ENCODE results near the gene CCL28. TPM values are rescaled to one million over a fixed set of nuclear protein-coding genes. Genes with fewer than 3 reads are reported as not detected.
"Not testable (repeated sequence)": the region's sequence is repeated elsewhere in the genome, so short reads cannot be mapped to it uniquely, and the experiment has no call there.

CCL28 gene
- 1 to 10 TPM; 1.9 to 2.7 (median 2.4) TPM for polyA plus RNA-seq

- 59 to 80% (median 79%) methylated on average over 6 of the region's 6 CpGs for WGBS, 3 donors
- no peak within 1 kb of the TSS for H3K27ac ChIP-seq (ENCODE audit: low read depth, low read length)
Observed at GRCh38 chr5:43412156-43412555, at the start of gene CCL28. TSS of gene CCL28 (minus strand) at chr5:43412391. CDS start at chr5:43412316, 75 bp downstream.

GRCh38 chr5:43461066-43461465, 48.9 kb upstream of the CCL28 start:
- WGBS, 3 donors = 91 to 100% (median 96%) methylated on average over 1 of the region's 1 CpG
- H3K27ac ChIP-seq (ENCODE audit: low read depth, low read length) = no peak overlapping the region

GRCh38 chr5:43456556-43456955, 44.4 kb upstream of the CCL28 start:
- 96 to 99% (median 96%) methylated on average over 3 of the region's 3 CpGs for WGBS, 3 donors
- H3K27ac ChIP-seq (ENCODE audit: low read depth, low read length) = no peak overlapping the region

GRCh38 chr5:43441575-43441974, 29.4 kb upstream of the CCL28 start:
- H3K27ac ChIP-seq (ENCODE audit: low read depth, low read length) = not testable (repeated sequence)

- WGBS, 3 donors = 95 to 98% (median 96%) methylated on average over 3 of the region's 3 CpGs
- no peak overlapping the region for H3K27ac ChIP-seq (ENCODE audit: low read depth, low read length)
Observed at GRCh38 chr5:43437062-43437660, 25.0 kb upstream of the CCL28 start.

GRCh38 chr5:43433382-43433781, 21.2 kb upstream of the CCL28 start:
- no peak overlapping the region for H3K27ac ChIP-seq (ENCODE audit: low read depth, low read length)
- 51 to 79% (median 76%) methylated on average over 4 of the region's 4 CpGs for whole genome bisulfite sequencing, 3 donors

- H3K27ac ChIP-seq (ENCODE audit: low read depth, low read length) = no peak overlapping the region
- 33 to 67% (median 67%) methylated on average over 3 of the region's 3 CpGs for WGBS, 3 donors
Observed at GRCh38 chr5:43432486-43433375, 20.5 kb upstream of the CCL28 start.

- WGBS, 3 donors = 77 to 92% (median 90%) methylated on average over 2 of the region's 2 CpGs
- no peak overlapping the region for H3K27ac ChIP-seq (ENCODE audit: low read depth, low read length)
Observed at GRCh38 chr5:43429706-43430105, 17.5 kb upstream of the CCL28 start.

GRCh38 chr5:43429016-43429415, 16.8 kb upstream of the CCL28 start:
- 82 to 92% (median 89%) methylated on average over 7 of the region's 7 CpGs for WGBS, 3 donors
- H3K27ac ChIP-seq (ENCODE audit: low read depth, low read length) = no peak overlapping the region

GRCh38 chr5:43427306-43427705, 15.1 kb upstream of the CCL28 start:
- no peak overlapping the region for H3K27ac ChIP-seq (ENCODE audit: low read depth, low read length)
- 71 to 82% (median 82%) methylated on average over 4 of the region's 4 CpGs for WGBS, 3 donors

- H3K27ac ChIP-seq (ENCODE audit: low read depth, low read length) = no peak overlapping the region
- 63 to 84% (median 66%) methylated on average over 2 of the region's 2 CpGs for WGBS, 3 donors
Observed at GRCh38 chr5:43425983-43426382, 13.8 kb upstream of the CCL28 start.

GRCh38 chr5:43423086-43423485, 10.9 kb upstream of the CCL28 start:
- H3K27ac ChIP-seq (ENCODE audit: low read depth, low read length) = not testable (repeated sequence)
- 84 to 89% (median 85%) methylated on average over 6 of the region's 6 CpGs for WGBS, 3 donors

GRCh38 chr5:43422143-43422542, 10.0 kb upstream of the CCL28 start:
- 18 to 54% (median 31%) methylated on average over 2 of the region's 2 CpGs for WGBS, 3 donors
- H3K27ac ChIP-seq (ENCODE audit: low read depth, low read length) = no peak overlapping the region

- H3K27ac ChIP-seq (ENCODE audit: low read depth, low read length) = no peak overlapping the region
- 84 to 85% (median 84%) methylated on average over 7 of the region's 7 CpGs for WGBS, 3 donors
Observed at GRCh38 chr5:43421450-43422133, 9.4 kb upstream of the CCL28 start.

- 69 to 77% (median 72%) methylated on average over 4 of the region's 4 CpGs for WGBS, 3 donors
- no peak overlapping the region for H3K27ac ChIP-seq (ENCODE audit: low read depth, low read length)
Observed at GRCh38 chr5:43420241-43420640, 8.1 kb upstream of the CCL28 start.

- H3K27ac ChIP-seq (ENCODE audit: low read depth, low read length) = no peak overlapping the region
- WGBS, 3 donors = 89 to 96% (median 90%) methylated on average over 2 of the region's 2 CpGs
Observed at GRCh38 chr5:43418561-43418960, 6.4 kb upstream of the CCL28 start.

- WGBS, 3 donors = 48 to 54% (median 48%) methylated on average over 3 of the region's 3 CpGs
- no peak overlapping the region for H3K27ac ChIP-seq (ENCODE audit: low read depth, low read length)
Observed at GRCh38 chr5:43416803-43417394, 4.7 kb upstream of the CCL28 start.

- WGBS, 3 donors = 70 to 77% (median 74%) methylated on average over 3 of the region's 3 CpGs
- no peak overlapping the region for H3K27ac ChIP-seq (ENCODE audit: low read depth, low read length)
Observed at GRCh38 chr5:43415935-43416802, 4.0 kb upstream of the CCL28 start.

Data from adipose tissue (tissue), 3 donors.